Peyer's patch (tissue), 4 donors: ENCODE measurements around the gene MYRFL. TPM values are rescaled to one million over a fixed set of nuclear protein-coding genes. Genes with fewer than 3 reads are reported as not detected.

Experiments used
- DNase-seq, 3 donors: peaks; one replicate each; pipeline ENCODE4 v3.0.0-alpha.2; 2017 to 2019
- H3K27ac ChIP-seq, 4 donors: fragments of 200-600 bp; sonication (generic); one replicate each; pipeline ENCODE4 v1.5.1; 2016 to 2019
- H3K27me3 ChIP-seq, 2 donors: fragments of 200-600 bp; sonication (generic); one replicate each; pipeline ENCODE4 v1.5.1; 2019
- H3K36me3 ChIP-seq, 3 donors: fragments of 200-600 bp; sonication (generic); one replicate each; pipeline ENCODE4 v1.5.1; 2016 to 2019
- H3K4me1 ChIP-seq, 4 donors: fragments of 200-600 bp; sonication (generic); one replicate each; pipeline ENCODE4 v1.5.1; 2016 to 2019
- H3K4me3 ChIP-seq, 4 donors: fragments of 200-600 bp; sonication (generic); 1 replicate in 3 of 4; 2 replicates in 1 of 4; pipeline ENCODE4 v1.5.1; 2016 to 2019; ENCODE audit warnings: mild to moderate bottlenecking in 1 of 4
- H3K9me3 ChIP-seq, 4 donors: fragments of 200-600 bp; sonication (generic); one replicate each; pipeline ENCODE4 v1.5.1; 2016 to 2019; ENCODE audit warnings: mild to moderate bottlenecking in 1 of 4
- POLR2A ChIP-seq, 2 donors: fragments of 450-650 bp; IDR thresholded peaks; one replicate each; pipeline ENCODE4 v1.5.1; 2017; ENCODE audit warnings: antibody characterized with exemption in 2 of 2, mild to moderate bottlenecking in 2 of 2, moderate library complexity in 2 of 2
- total RNA-seq, 4 donors: library from RNA; depleted of rRNA; stranded (reverse); fragments of >200 nt; gene quantifications; one replicate each; pipeline ENCODE4 v1.1.0, GENCODE V29; 2016
- TF ChIP-seq, protein P1 (sequence below), 6 experiments: fragments of 450-650 bp in 4 of 6; fragments of 200-600 bp in 2 of 6; sonication (generic) in 1 of 6; IDR thresholded peaks; one replicate each; pipeline ENCODE4 v1.5.1; 2017 to 2019; ENCODE audit warnings: antibody characterized with exemption in 6 of 6, mild to moderate bottlenecking in 3 of 6, moderate library complexity in 1 of 6

Gene MYRFL
- total RNA-seq, 4 donors from 2014 or later, result 12.4 to 60.1 (median 54.5) TPM

DNA sequence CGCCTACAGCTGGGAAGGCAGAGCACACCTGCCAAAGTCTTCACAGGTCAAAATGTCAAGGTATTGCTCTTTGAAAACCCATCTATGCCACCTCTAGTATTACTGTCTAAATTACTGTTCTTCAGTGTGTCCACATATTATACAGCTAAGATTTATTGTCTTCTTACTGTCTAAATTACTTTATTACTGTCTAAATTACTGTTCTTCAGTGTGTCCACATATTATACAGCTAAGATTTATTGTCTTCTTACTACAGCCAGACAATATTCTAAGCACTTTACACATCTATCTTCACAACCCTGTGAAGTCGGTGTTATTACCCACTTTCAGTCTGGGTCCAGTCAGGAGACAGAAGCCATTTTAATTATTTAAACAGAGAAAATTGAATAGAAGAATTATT is 173.9 kb downstream of the MYRFL start:
- H3K36me3 ChIP-seq, result no peaks in the 10 kb centered on the region
- H3K27me3 ChIP-seq, result no peaks in the 10 kb centered on the region
- TF ChIP-seq POLR2A (IDR thresholded peaks at IDR 0.05), result no peak
- TF ChIP-seq, protein P1, sequence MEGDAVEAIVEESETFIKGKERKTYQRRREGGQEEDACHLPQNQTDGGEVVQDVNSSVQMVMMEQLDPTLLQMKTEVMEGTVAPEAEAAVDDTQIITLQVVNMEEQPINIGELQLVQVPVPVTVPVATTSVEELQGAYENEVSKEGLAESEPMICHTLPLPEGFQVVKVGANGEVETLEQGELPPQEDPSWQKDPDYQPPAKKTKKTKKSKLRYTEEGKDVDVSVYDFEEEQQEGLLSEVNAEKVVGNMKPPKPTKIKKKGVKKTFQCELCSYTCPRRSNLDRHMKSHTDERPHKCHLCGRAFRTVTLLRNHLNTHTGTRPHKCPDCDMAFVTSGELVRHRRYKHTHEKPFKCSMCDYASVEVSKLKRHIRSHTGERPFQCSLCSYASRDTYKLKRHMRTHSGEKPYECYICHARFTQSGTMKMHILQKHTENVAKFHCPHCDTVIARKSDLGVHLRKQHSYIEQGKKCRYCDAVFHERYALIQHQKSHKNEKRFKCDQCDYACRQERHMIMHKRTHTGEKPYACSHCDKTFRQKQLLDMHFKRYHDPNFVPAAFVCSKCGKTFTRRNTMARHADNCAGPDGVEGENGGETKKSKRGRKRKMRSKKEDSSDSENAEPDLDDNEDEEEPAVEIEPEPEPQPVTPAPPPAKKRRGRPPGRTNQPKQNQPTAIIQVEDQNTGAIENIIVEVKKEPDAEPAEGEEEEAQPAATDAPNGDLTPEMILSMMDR (IDR thresholded peaks at IDR 0.05), result no peak
- peaks cover 0 to 14% (median 0%) of the 10 kb centered on the region in 4 donors for H3K4me1 ChIP-seq
- H3K9me3 ChIP-seq, result no peaks in the 10 kb centered on the region
- no peak for DNase-seq
- H3K27ac ChIP-seq, result no peak overlapping the region
- no peak overlapping the region for H3K4me3 ChIP-seq

DNA sequence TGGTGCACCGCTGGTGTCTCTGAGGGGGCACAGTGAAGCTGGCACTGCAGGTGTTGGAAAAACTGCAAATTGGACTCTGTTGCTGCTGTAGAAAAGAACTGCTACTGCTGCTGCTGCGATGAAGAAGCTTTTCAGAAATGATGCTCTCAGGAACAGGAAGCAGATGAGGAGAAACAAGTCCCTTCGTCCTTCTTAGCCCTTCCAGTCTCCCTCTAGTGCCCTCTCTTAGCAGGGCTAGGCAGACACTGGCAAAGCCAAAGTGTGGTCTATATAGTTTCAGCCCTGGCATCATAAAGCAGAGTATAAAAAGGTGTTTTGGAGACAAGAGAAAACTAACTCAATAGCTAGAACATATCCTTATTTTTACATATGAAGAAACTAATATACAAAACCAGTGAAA is 174.5 kb downstream of the MYRFL start:
- TF ChIP-seq, protein P1 (IDR thresholded peaks at IDR 0.05), result no peak
- TF ChIP-seq POLR2A (IDR thresholded peaks at IDR 0.05), result no peak
- Histone ChIP-seq H3K36me3 (no peaks in the 10 kb centered on the region), H3K27me3 (no peaks in the 10 kb centered on the region), H3K27ac (no peak overlapping the region), H3K4me1 (peaks cover 0 to 11% (median 0%) of the 10 kb centered on the region in 4 donors), H3K4me3 (no peak overlapping the region), H3K9me3 (no peaks in the 10 kb centered on the region)
- DNase-seq, result no peak

DNA sequence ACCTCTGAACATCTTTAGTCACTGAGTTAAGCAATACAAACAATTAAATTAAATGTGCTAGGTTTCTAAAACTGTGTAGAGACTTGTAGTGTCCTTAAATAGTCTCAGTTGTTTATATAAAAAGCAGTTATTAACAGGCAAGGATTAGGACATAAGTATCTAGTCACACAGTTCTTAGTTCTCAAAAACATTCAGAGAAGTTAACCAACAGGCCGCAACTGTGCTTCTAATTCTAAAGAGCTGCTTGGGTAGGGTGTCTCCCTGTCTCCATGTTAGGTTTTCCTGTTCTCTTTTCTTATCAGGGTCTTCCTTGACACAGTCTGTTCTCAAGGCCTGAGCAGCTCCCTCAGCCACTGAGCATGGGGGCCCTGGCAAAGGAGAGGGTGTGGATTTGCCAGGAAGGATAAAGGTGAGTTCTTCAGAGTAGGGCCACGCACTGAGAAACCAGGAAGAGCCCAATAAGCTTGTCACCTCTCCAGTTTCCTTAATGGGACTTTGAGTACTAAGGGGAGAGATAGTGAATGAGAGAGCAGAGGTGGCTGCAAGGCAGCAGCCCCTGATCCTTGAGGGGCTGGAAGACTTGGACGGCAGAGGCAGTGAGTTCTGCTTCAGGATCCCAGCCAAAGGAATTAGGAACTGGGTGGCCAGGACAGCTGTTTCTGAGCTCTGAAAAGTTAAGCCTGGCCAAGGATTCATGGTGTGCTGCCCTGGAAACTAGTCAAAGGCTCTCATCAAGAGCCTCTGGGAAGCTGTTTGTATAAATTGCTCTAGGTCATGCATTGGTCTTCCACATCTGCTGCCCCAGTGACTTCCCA is 177.3 kb downstream of the MYRFL start:
- H3K36me3 ChIP-seq, result no peaks in the 10 kb centered on the region
- TF ChIP-seq, protein P1 (IDR thresholded peaks at IDR 0.05), result no peak
- no peak for TF ChIP-seq POLR2A (IDR thresholded peaks at IDR 0.05)
- peaks cover 0 to 6% (median 0%) of the 10 kb centered on the region in 4 donors for H3K4me1 ChIP-seq
- no peaks in the 10 kb centered on the region for H3K27me3 ChIP-seq
- H3K4me3 ChIP-seq, result no peak overlapping the region
- no peaks in the 10 kb centered on the region for H3K9me3 ChIP-seq
- no peak for DNase-seq
- H3K27ac ChIP-seq, result peak overlapping the region in 3 of 4 donors; percentile 38 to 60 (median 40)

DNA sequence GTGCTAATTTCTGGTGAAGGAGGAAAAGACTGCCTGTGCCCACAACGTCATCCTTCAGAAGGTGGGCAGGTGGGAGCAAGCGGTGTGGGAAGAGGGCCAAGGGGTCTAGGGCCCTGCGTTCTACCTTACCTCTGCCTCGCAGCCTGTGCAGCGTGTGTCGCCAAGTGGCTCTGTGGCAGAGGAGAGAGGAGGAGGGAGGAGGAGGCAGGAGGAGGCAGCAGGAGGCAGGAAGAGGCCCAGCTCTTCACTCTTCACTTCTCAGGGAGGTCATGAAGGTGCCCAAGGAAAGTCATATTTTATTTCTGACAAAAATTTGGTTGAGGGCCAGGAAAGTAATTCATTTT is 177.9 kb downstream of the MYRFL start:
- Histone ChIP-seq H3K27me3 (no peaks in the 10 kb centered on the region), H3K9me3 (peaks cover 0 to 1% (median 0%) of the 10 kb centered on the region in 4 donors), H3K4me3 (no peak overlapping the region), H3K27ac (peak overlapping the region in 2 of 4 donors; percentile 38 to 60), H3K4me1 (peaks cover 0 to 6% (median 0%) of the 10 kb centered on the region in 4 donors), H3K36me3 (no peaks in the 10 kb centered on the region)
- no peak for DNase-seq
- no peak for TF ChIP-seq POLR2A (IDR thresholded peaks at IDR 0.05)
- TF ChIP-seq, protein P1 (IDR thresholded peaks at IDR 0.05), result no peak

DNA sequence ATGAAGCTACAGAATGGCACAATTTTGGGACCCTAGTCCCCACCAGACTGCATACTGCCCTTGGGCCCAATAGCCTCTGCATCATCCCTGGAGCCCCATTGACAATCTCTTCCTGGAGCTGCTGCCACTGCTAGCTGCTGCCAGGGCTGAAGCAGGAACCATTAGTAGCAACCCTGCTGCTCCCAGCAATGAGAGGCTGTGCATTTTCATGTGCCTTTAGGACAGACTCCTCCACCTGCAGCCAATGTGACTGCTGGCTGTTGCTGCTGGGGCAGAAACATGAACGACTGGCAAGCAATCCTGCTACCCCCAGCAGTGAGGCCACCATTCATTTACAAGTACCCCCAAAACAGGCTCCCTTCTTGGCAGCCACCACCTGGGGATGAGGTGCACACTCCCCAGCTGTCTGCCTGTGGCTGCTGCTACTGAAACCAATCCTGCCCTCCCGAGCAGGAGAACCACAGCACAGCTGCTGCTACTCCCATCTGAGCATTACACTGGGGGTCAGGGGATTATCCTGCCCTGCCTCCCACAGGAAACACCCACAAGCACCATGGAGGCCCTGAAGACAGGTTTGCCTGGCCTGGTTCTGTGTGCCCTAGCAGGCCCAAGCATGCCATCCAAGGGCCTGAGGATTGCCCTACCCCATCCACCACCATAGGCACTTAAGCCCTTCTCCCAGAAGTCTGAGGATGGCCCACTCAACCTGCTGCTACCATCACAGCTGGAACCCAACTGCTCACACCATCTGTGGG is 181.0 kb downstream of the MYRFL start:
- H3K27ac ChIP-seq, result no peak overlapping the region
- DNase-seq, result no peak
- no peaks in the 10 kb centered on the region for H3K4me1 ChIP-seq
- H3K9me3 ChIP-seq, result peaks cover 0 to 14% (median 0%) of the 10 kb centered on the region in 4 donors
- TF ChIP-seq, protein P1 (IDR thresholded peaks at IDR 0.05), result no peak
- no peak for TF ChIP-seq POLR2A (IDR thresholded peaks at IDR 0.05)
- H3K36me3 ChIP-seq, result no peaks in the 10 kb centered on the region
- H3K4me3 ChIP-seq, result no peak overlapping the region
- H3K27me3 ChIP-seq, result no peaks in the 10 kb centered on the region
